Mesodermal cell (in vitro differentiated cells): Measurements from ENCODE around the gene TMEM53.

Experiments
- H3K27ac ChIP-seq: 2 replicates; pipeline ENCODE4 v1.7.0; 2013; ENCODE audit warnings: mild to moderate bottlenecking, low read depth, low read length, moderate library complexity; ENCODE audit not compliant: severe bottlenecking
- H3K36me3 ChIP-seq: 2 replicates; pipeline ENCODE4 v1.7.1; 2013; ENCODE audit warnings: mild to moderate bottlenecking, low read length, moderate library complexity; ENCODE audit not compliant: control insufficient read depth, insufficient read depth
- H3K4me1 ChIP-seq: one replicate; pipeline ENCODE4 v1.7.1; 2013; ENCODE audit warnings: mild to moderate bottlenecking, low read length; ENCODE audit not compliant: insufficient read depth, control insufficient read depth, poor library complexity, severe bottlenecking
- H3K4me3 ChIP-seq: 2 replicates; pipeline ENCODE4 v1.7.0; 2013; ENCODE audit warnings: low read length, control low read depth, mild to moderate bottlenecking; ENCODE audit not compliant: insufficient read depth, poor library complexity, severe bottlenecking; ENCODE audit errors: extremely low read depth
- H3K9me3 ChIP-seq: 2 replicates; pipeline ENCODE4 v1.7.1; 2013; ENCODE audit warnings: mild to moderate bottlenecking, low read length, moderate library complexity; ENCODE audit not compliant: control insufficient read depth
- WGBS, 2 experiments: methylation state at CpG; one replicate each; pipeline ENCODE4 v1.1.5; 2013; ENCODE audit warnings: missing lambda C conversion rate in 2 of 2; ENCODE audit not compliant: insufficient coverage in 2 of 2; 5-methylcytosine and 5-hydroxymethylcytosine counted together

The TMEM53 gene

GRCh38 chr1:44624268-44624901 lies 49.9 kb downstream of the TMEM53 start:
- H3K4me3 ChIP-seq: no peak overlapping the region
- H3K9me3 ChIP-seq: no peaks in the 10 kb centered on the region
- no peaks in the 10 kb centered on the region for H3K36me3 ChIP-seq
- H3K4me1 ChIP-seq: no peaks in the 10 kb centered on the region
- H3K27ac ChIP-seq: no peak overlapping the region
- 90 to 93% methylated on average over 8 to 10 of the region's 12 CpGs for WGBS, 2 experiments

GRCh38 chr1:44621841-44622286 lies 52.4 kb downstream of the TMEM53 start:
- peaks cover 2% of the 10 kb centered on the region for H3K4me1 ChIP-seq
- no peaks in the 10 kb centered on the region for H3K36me3 ChIP-seq
- H3K9me3 ChIP-seq: no peaks in the 10 kb centered on the region
- no peak overlapping the region for H3K27ac ChIP-seq
- WGBS, 2 experiments: 92 to 97% methylated on average over 6 to 15 of the region's 15 CpGs
- H3K4me3 ChIP-seq: no peak overlapping the region

DNA sequence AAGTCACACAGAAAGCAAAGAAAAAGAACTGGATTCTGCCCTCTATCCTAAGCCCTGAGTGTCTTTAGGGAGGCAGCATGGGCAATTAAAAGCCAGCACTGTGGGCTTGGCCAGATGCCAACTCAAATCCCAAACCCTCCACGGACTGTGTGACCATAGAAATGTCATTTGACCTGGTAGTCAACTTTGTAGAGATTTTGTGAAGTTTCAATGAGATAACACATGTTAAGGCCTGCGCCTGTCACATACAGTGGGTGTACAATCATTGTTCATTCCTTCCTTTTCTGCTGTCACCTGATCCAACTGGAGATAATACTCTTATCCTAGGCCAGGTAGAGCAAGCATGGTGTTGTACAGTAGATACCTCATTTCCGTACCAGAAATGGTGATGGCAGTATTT lies 54.2 kb downstream of the TMEM53 start:
- H3K27ac ChIP-seq: no peak overlapping the region
- H3K4me3 ChIP-seq: no peak overlapping the region
- no peaks in the 10 kb centered on the region for H3K9me3 ChIP-seq
- WGBS, 2 experiments: 100% methylated on average over 3 of the region's 3 CpGs; no CpG with 5 or more reads in 1 of the 2 experiments
- no peaks in the 10 kb centered on the region for H3K36me3 ChIP-seq
- peaks cover 4% of the 10 kb centered on the region for H3K4me1 ChIP-seq

DNA sequence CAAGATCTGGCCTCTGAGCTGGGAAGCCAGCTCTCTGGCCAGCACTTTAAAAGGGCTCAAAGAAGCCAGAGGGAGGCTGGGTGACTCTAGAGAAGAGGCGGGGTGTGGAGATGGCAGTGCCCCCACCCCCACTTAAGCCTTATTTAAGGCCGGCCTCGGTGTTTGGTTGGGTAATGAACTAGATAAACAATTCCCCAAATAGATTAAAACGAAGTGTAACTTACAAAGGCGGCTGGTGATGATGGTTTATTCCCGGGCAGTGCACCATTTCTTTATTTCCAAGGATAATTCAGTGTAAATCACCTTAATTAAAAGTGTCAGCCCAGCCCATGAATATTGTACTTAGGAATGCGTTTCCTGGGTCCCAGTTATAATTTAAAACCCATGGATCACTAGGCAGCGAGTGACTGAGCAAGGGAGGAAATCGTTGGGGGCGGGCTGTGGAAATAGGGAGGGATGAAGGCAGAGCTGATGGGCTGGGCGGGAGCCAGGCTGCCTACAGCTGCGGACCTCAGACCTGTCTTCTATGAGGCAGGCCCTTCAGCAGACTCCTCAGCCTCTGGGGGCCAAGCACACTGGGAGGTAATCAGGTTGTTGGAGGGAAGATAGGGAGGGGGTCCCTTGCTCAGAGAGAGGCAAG lies 54.9 kb downstream of the TMEM53 start:
- no peak overlapping the region for H3K4me3 ChIP-seq
- no peaks in the 10 kb centered on the region for H3K36me3 ChIP-seq
- H3K27ac ChIP-seq: no peak overlapping the region
- H3K9me3 ChIP-seq: no peaks in the 10 kb centered on the region
- WGBS, 2 experiments: 58 to 75% methylated on average over 7 to 11 of the region's 12 CpGs
- peaks cover 4% of the 10 kb centered on the region for H3K4me1 ChIP-seq

DNA sequence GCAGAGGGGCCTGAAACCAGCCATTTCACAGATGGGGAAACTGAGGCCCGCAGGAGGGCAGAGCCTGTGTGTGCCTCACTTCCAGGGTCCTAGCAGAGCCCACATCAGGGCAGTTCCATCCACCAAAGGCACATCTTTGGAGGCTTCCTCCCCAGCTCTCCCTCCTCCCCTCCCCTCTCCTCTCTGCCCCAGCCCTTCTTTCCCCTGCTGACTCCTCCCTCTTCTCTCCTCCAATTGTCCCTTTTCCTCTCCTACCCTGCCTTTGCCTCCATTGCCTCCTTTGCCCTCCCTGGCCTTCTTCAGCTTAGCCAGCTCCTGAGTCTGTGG lies 56.6 kb downstream of the TMEM53 start:
- 55 to 86% methylated on average over 1 of the region's 1 CpG for WGBS, 2 experiments
- Histone ChIP-seq H3K27ac (no peak overlapping the region), H3K9me3 (no peaks in the 10 kb centered on the region), H3K4me1 (peaks cover 4% of the 10 kb centered on the region), H3K36me3 (no peaks in the 10 kb centered on the region), H3K4me3 (peak overlapping the region; percentile 40)

GRCh38 chr1:44616991-44617702 lies 57.1 kb downstream of the TMEM53 start:
- Histone ChIP-seq H3K4me3 (peak overlapping the region; percentile 40), H3K27ac (no peak overlapping the region), H3K9me3 (no peaks in the 10 kb centered on the region), H3K36me3 (no peaks in the 10 kb centered on the region), H3K4me1 (peaks cover 4% of the 10 kb centered on the region)
- 10 to 11% methylated on average over 27 to 34 of the region's 63 CpGs for WGBS, 2 experiments

GRCh38 chr1:44616284-44616990 lies 57.8 kb downstream of the TMEM53 start:
- WGBS, 2 experiments: 29 to 40% methylated on average over 2 of the region's 4 CpGs
- Histone ChIP-seq H3K4me1 (peaks cover 4% of the 10 kb centered on the region), H3K4me3 (peak overlapping the region; percentile 40), H3K36me3 (no peaks in the 10 kb centered on the region), H3K27ac (no peak overlapping the region), H3K9me3 (no peaks in the 10 kb centered on the region)

- H3K9me3 ChIP-seq: no peaks in the 10 kb centered on the region
- H3K36me3 ChIP-seq: no peaks in the 10 kb centered on the region
- no peak overlapping the region for H3K27ac ChIP-seq
- H3K4me1 ChIP-seq: peaks cover 4% of the 10 kb centered on the region
- 91 to 94% methylated on average over 6 of the region's 6 CpGs for WGBS, 2 experiments
- no peak overlapping the region for H3K4me3 ChIP-seq
Observed at GRCh38 chr1:44613941-44614340, 60.3 kb downstream of the TMEM53 start.

- WGBS, 2 experiments: 71 to 93% methylated on average over 3 of the region's 4 CpGs
Observed at GRCh38 chr1:44611866-44612265, 62.4 kb downstream of the TMEM53 start.

GRCh38 chr1:44611419-44611818 lies 62.9 kb downstream of the TMEM53 start:
- Histone ChIP-seq H3K4me3 (no peak overlapping the region), H3K4me1 (no peaks in the 10 kb centered on the region), H3K9me3 (no peaks in the 10 kb centered on the region), H3K36me3 (no peaks in the 10 kb centered on the region), H3K27ac (no peak overlapping the region)
- WGBS, 2 experiments: 78 to 86% methylated on average over 3 to 4 of the region's 5 CpGs

More at GRCh38 chr1:44611866-44612265, 62.4 kb downstream of the TMEM53 start:
- Histone ChIP-seq H3K36me3 (no peaks in the 10 kb centered on the region), H3K27ac (no peak overlapping the region), H3K4me1 (peaks cover 2% of the 10 kb centered on the region), H3K9me3 (no peaks in the 10 kb centered on the region), H3K4me3 (no peak overlapping the region)
